GM23338 (cell line): Measurements from ENCODE around the gene AGXT2. TPM values are rescaled to one million over a fixed set of nuclear protein-coding genes. Genes with fewer than 3 reads are reported as not detected.

ENCODE experiments used
- ATAC-seq: fragments of 200-7000 bp; cut with Tn5 transposase; 3 replicates; pipeline ENCODE4 v1.9.1; 2020
- DNase-seq: peaks from one replicate; pipeline ENCODE4 v3.0.0-alpha.2; 2015; ENCODE audit warnings: low spot score
- H2AFZ ChIP-seq: fragments of 200-600 bp; sonication (generic); 2 replicates; pipeline ENCODE4 v1.8.0; 2016; ENCODE audit warnings: antibody characterized with exemption, mild to moderate bottlenecking, moderate library complexity
- H3F3A ChIP-seq: fragments of 200-600 bp; sonication (generic); replicated peaks from 2 replicates; pipeline ENCODE4 v1.8.0; 2017; ENCODE audit warnings: antibody characterized with exemption, mixed run types, low read depth
- H3K27ac ChIP-seq: fragments of 200-600 bp; sonication (generic); 2 replicates; pipeline ENCODE4 v1.6.1; 2016; ENCODE audit warnings: low read depth
- H3K27me3 ChIP-seq: fragments of 200-600 bp; sonication (generic); 2 replicates; pipeline ENCODE4 v1.8.0; 2016; ENCODE audit warnings: mild to moderate bottlenecking, mixed run types, moderate library complexity; ENCODE audit not compliant: insufficient read depth
- H3K36me3 ChIP-seq: fragments of 200-600 bp; sonication (generic); 2 replicates; pipeline ENCODE4 v1.8.0; 2016; ENCODE audit warnings: mild to moderate bottlenecking; ENCODE audit not compliant: insufficient read depth
- H3K4me1 ChIP-seq: fragments of 200-600 bp; sonication (generic); 2 replicates; pipeline ENCODE4 v1.8.0; 2016; ENCODE audit warnings: mild to moderate bottlenecking, moderate library complexity; ENCODE audit not compliant: insufficient read depth
- H3K4me2 ChIP-seq: fragments of 200-600 bp; sonication (generic); 2 replicates; pipeline ENCODE4 v1.7.1; 2017; ENCODE audit warnings: mixed run types
- H3K4me3 ChIP-seq: fragments of 200-600 bp; sonication (generic); 2 replicates; pipeline ENCODE4 v1.6.1; 2016; ENCODE audit warnings: mixed run types
- H3K79me2 ChIP-seq: fragments of 200-600 bp; sonication (generic); replicated peaks from 2 replicates; pipeline ENCODE4 v1.8.0; 2017; ENCODE audit warnings: mild to moderate bottlenecking; ENCODE audit not compliant: insufficient read depth
- H3K9me2 ChIP-seq: fragments of 200-600 bp; sonication (generic); 2 replicates; pipeline ENCODE4 v1.8.0; 2017; ENCODE audit not compliant: insufficient read depth
- H4K20me1 ChIP-seq: fragments of 200-600 bp; sonication (generic); replicated peaks from 2 replicates; pipeline ENCODE4 v1.8.0; 2017; ENCODE audit warnings: mild to moderate bottlenecking; ENCODE audit not compliant: insufficient read depth
- H3K27ac Mint-ChIP-seq: 2 replicates; pipeline ENCODE4 v1.8.0; 2020; ENCODE audit warnings: inconsistent platforms, mild to moderate bottlenecking, moderate library complexity, mixed read lengths
- H3K27me3 Mint-ChIP-seq: 3 replicates; pipeline ENCODE4 v1.8.0; 2022; ENCODE audit warnings: low read depth, mild to moderate bottlenecking, moderate library complexity, mixed read lengths, inconsistent platforms; ENCODE audit not compliant: insufficient read depth, poor library complexity
- H3K36me3 Mint-ChIP-seq: 3 replicates; pipeline ENCODE4 v1.8.0; 2021; ENCODE audit warnings: low read depth, mild to moderate bottlenecking, inconsistent platforms, moderate library complexity, mixed read lengths
- H3K4me1 Mint-ChIP-seq: 3 replicates; pipeline ENCODE4 v1.8.0; 2020; ENCODE audit warnings: mild to moderate bottlenecking, inconsistent platforms, mixed read lengths
- H3K4me3 Mint-ChIP-seq: 3 replicates; pipeline ENCODE4 v1.8.0; 2021; ENCODE audit warnings: moderate library complexity, mild to moderate bottlenecking, inconsistent platforms, mixed read lengths
- H3K9me3 Mint-ChIP-seq: 3 replicates; pipeline ENCODE4 v1.8.0; 2020; ENCODE audit warnings: moderate library complexity, mild to moderate bottlenecking, inconsistent platforms, mixed read lengths
- CREB1 ChIP-seq: fragments of 250-450 bp; sonication (Bioruptor Pico); IDR thresholded peaks from 2 replicates; pipeline ENCODE4 v1.5.0; 2020; ENCODE audit warnings: low read depth, mild to moderate bottlenecking, moderate library complexity
- CTCF ChIP-seq, 2 experiments: fragments of 200-600 bp in 1 of 2; sonication (generic) in 1 of 2; conservative IDR thresholded peaks; 2 replicates each; pipeline versions ENCODE4 v1.5.1 to v1.6.1; 2016 to 2017; ENCODE audit warnings: antibody characterized with exemption in 2 of 2, low read depth in 2 of 2, mild to moderate bottlenecking in 2 of 2, moderate library complexity in 1 of 2
- EZH2 ChIP-seq: fragments of 200-600 bp; sonication (generic); IDR thresholded peaks from one replicate; pipeline ENCODE4 v1.8.0; 2017; ENCODE audit warnings: antibody characterized with exemption, mild to moderate bottlenecking, low read depth; ENCODE audit not compliant: unreplicated experiment
- EZH2phosphoT487 ChIP-seq: fragments of 200-600 bp; sonication (generic); IDR thresholded peaks from one replicate; pipeline ENCODE4 v1.8.1; 2018; ENCODE audit warnings: antibody characterized with exemption; ENCODE audit not compliant: unreplicated experiment
- JUNB ChIP-seq: IDR thresholded peaks from one replicate; pipeline ENCODE4 v1.6.1; 2016; ENCODE audit warnings: antibody characterized with exemption; ENCODE audit not compliant: unreplicated experiment
- NANOG ChIP-seq: IDR thresholded peaks from 2 replicates; pipeline ENCODE4 v1.6.1; 2016; ENCODE audit warnings: antibody characterized with exemption, borderline replicate concordance
- POLR2AphosphoS5 ChIP-seq: IDR thresholded peaks from 2 replicates; pipeline ENCODE4 v1.6.1; 2016; ENCODE audit warnings: antibody characterized with exemption, low read depth
- STAT1 ChIP-seq: IDR thresholded peaks from one replicate; pipeline ENCODE4 v1.6.1; 2016; ENCODE audit warnings: antibody characterized with exemption; ENCODE audit not compliant: unreplicated experiment
- ZNF114 ChIP-seq: fragments of 250-450 bp; sonication (Bioruptor Pico); IDR thresholded peaks from 2 replicates; pipeline ENCODE4 v1.5.0; 2020; ENCODE audit warnings: mild to moderate bottlenecking, moderate library complexity
- ZNF331 ChIP-seq: fragments of 250-450 bp; sonication (Bioruptor Pico); IDR thresholded peaks from 2 replicates; pipeline ENCODE4 v1.5.0; 2020; ENCODE audit warnings: low read depth, mild to moderate bottlenecking, moderate library complexity
- polyA plus RNA-seq: library from polyadenylated mRNA; unstranded; fragments of >200 nt; fragmentation: Nextera tagmentation; extraction: Ambion mirVana; gene quantifications from 2 replicates; pipeline ENCODE4 v1.2.1, GENCODE V29; 2016
- total RNA-seq: library from RNA; depleted of rRNA; stranded (reverse); fragments of >200 nt; shearing (Covaris generic); gene quantifications from 2 replicates; pipeline ENCODE4 v1.2.3, GENCODE V29; 2014
- TF ChIP-seq, protein P1 (sequence below): IDR thresholded peaks from 2 replicates; pipeline ENCODE4 v1.6.1; 2016; ENCODE audit warnings: antibody characterized with exemption
- TF ChIP-seq, protein P2 (sequence below): fragments of 250-450 bp; sonication (Bioruptor Pico); IDR thresholded peaks from 2 replicates; pipeline ENCODE4 v1.5.0; 2020; ENCODE audit warnings: mild to moderate bottlenecking, moderate library complexity
- TF ChIP-seq, protein P3 (sequence below): IDR thresholded peaks from one replicate; pipeline ENCODE4 v1.6.1; 2018; ENCODE audit warnings: antibody characterized with exemption; ENCODE audit not compliant: unreplicated experiment

Gene AGXT2
- total and polyA plus RNA-seq, 2 experiments from 2014 or later: not detected

DNA sequence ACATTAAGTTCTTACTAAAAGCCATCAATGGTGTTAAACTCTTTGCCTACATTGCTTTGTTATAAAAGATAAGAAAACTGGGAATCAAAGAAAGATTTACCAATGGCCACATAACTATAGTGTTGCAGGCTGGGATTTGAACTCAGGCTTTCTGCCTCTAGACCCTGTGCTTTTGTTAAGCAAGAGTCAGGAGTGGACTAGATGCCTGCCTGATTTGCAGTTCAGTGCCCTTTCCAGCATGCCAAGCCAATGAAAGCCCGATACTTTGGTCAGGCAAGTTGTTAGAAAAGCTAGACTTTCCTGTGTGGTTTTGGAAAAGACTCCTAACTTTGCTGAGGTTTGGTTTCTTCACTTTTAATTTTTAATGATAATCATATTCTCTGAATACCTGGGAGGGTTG, 21.4 kb upstream of the AGXT2 start:
- H3K9me3 Mint-ChIP-seq: peaks cover 4% of the 10 kb centered on the region; the same call in 1 of the 3 replicates
- no peak overlapping the region for H2AFZ ChIP-seq
- H4K20me1 ChIP-seq: no peaks in the 10 kb centered on the region
- H3K79me2 ChIP-seq: no peaks in the 10 kb centered on the region
- H3F3A ChIP-seq: no peaks in the 10 kb centered on the region
- TF ChIP-seq POLR2AphosphoS5 (no peak), ZNF331 (CRISPR knock-in tag) (no peak), CREB1 (CRISPR knock-in tag) (no peak), STAT1 (no peak), JUNB (no peak), EZH2phosphoT487 (no peak), CTCF (conservative IDR thresholded peaks at IDR 0.05; ENCODE audit: low read depth in 2 of 2) (no peak), NANOG (no peak), ZNF114 (CRISPR knock-in tag) (no peak), EZH2 (no peak)
- TF ChIP-seq, protein P1, sequence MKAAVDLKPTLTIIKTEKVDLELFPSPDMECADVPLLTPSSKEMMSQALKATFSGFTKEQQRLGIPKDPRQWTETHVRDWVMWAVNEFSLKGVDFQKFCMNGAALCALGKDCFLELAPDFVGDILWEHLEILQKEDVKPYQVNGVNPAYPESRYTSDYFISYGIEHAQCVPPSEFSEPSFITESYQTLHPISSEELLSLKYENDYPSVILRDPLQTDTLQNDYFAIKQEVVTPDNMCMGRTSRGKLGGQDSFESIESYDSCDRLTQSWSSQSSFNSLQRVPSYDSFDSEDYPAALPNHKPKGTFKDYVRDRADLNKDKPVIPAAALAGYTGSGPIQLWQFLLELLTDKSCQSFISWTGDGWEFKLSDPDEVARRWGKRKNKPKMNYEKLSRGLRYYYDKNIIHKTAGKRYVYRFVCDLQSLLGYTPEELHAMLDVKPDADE: no peak
- TF ChIP-seq, protein P2, sequence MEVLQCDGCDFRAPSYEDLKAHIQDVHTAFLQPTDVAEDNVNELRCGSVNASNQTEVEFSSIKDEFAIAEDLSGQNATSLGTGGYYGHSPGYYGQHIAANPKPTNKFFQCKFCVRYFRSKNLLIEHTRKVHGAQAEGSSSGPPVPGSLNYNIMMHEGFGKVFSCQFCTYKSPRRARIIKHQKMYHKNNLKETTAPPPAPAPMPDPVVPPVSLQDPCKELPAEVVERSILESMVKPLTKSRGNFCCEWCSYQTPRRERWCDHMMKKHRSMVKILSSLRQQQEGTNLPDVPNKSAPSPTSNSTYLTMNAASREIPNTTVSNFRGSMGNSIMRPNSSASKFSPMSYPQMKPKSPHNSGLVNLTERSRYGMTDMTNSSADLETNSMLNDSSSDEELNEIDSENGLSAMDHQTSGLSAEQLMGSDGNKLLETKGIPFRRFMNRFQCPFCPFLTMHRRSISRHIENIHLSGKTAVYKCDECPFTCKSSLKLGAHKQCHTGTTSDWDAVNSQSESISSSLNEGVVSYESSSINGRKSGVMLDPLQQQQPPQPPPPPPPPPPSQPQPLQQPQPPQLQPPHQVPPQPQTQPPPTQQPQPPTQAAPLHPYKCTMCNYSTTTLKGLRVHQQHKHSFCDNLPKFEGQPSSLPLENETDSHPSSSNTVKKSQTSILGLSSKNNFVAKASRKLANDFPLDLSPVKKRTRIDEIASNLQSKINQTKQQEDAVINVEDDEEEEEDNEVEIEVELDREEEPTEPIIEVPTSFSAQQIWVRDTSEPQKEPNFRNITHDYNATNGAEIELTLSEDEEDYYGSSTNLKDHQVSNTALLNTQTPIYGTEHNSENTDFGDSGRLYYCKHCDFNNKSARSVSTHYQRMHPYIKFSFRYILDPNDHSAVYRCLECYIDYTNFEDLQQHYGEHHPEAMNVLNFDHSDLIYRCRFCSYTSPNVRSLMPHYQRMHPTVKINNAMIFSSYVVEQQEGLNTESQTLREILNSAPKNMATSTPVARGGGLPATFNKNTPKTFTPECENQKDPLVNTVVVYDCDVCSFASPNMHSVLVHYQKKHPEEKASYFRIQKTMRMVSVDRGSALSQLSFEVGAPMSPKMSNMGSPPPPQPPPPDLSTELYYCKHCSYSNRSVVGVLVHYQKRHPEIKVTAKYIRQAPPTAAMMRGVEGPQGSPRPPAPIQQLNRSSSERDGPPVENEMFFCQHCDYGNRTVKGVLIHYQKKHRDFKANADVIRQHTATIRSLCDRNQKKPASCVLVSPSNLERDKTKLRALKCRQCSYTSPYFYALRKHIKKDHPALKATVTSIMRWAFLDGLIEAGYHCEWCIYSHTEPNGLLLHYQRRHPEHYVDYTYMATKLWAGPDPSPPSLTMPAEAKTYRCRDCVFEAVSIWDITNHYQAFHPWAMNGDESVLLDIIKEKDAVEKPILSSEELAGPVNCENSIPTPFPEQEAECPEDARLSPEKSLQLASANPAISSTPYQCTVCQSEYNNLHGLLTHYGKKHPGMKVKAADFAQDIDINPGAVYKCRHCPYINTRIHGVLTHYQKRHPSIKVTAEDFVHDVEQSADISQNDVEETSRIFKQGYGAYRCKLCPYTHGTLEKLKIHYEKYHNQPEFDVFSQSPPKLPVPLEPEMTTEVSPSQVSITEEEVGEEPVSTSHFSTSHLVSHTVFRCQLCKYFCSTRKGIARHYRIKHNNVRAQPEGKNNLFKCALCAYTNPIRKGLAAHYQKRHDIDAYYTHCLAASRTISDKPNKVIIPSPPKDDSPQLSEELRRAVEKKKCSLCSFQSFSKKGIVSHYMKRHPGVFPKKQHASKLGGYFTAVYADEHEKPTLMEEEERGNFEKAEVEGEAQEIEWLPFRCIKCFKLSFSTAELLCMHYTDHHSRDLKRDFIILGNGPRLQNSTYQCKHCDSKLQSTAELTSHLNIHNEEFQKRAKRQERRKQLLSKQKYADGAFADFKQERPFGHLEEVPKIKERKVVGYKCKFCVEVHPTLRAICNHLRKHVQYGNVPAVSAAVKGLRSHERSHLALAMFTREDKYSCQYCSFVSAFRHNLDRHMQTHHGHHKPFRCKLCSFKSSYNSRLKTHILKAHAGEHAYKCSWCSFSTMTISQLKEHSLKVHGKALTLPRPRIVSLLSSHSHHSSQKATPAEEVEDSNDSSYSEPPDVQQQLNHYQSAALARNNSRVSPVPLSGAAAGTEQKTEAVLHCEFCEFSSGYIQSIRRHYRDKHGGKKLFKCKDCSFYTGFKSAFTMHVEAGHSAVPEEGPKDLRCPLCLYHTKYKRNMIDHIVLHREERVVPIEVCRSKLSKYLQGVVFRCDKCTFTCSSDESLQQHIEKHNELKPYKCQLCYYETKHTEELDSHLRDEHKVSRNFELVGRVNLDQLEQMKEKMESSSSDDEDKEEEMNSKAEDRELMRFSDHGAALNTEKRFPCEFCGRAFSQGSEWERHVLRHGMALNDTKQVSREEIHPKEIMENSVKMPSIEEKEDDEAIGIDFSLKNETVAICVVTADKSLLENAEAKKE (CRISPR knock-in tag): no peak
- TF ChIP-seq, protein P3, sequence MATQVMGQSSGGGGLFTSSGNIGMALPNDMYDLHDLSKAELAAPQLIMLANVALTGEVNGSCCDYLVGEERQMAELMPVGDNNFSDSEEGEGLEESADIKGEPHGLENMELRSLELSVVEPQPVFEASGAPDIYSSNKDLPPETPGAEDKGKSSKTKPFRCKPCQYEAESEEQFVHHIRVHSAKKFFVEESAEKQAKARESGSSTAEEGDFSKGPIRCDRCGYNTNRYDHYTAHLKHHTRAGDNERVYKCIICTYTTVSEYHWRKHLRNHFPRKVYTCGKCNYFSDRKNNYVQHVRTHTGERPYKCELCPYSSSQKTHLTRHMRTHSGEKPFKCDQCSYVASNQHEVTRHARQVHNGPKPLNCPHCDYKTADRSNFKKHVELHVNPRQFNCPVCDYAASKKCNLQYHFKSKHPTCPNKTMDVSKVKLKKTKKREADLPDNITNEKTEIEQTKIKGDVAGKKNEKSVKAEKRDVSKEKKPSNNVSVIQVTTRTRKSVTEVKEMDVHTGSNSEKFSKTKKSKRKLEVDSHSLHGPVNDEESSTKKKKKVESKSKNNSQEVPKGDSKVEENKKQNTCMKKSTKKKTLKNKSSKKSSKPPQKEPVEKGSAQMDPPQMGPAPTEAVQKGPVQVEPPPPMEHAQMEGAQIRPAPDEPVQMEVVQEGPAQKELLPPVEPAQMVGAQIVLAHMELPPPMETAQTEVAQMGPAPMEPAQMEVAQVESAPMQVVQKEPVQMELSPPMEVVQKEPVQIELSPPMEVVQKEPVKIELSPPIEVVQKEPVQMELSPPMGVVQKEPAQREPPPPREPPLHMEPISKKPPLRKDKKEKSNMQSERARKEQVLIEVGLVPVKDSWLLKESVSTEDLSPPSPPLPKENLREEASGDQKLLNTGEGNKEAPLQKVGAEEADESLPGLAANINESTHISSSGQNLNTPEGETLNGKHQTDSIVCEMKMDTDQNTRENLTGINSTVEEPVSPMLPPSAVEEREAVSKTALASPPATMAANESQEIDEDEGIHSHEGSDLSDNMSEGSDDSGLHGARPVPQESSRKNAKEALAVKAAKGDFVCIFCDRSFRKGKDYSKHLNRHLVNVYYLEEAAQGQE: no peak
- H3K4me2 ChIP-seq: no peak overlapping the region
- ATAC-seq (no peak), DNase-seq (no peak)
- H3K27me3 Mint-ChIP-seq: peaks cover 5% of the 10 kb centered on the region
- H3K36me3 Mint-ChIP-seq: no peaks in the 10 kb centered on the region
- no peaks in the 10 kb centered on the region for H3K4me1 Mint-ChIP-seq
- H3K4me3 ChIP-seq: no peak overlapping the region
- H3K27ac ChIP-seq: no peak overlapping the region
- no peaks in the 10 kb centered on the region for H3K27me3 ChIP-seq
- no peaks in the 10 kb centered on the region for H3K9me2 ChIP-seq
- no peak overlapping the region for H3K4me3 Mint-ChIP-seq
- no peaks in the 10 kb centered on the region for H3K4me1 ChIP-seq
- H3K27ac Mint-ChIP-seq: no peak overlapping the region
- H3K36me3 ChIP-seq: no peaks in the 10 kb centered on the region
